ENCODE measurements around the gene DEDD2. TPM values are rescaled to one million over a fixed set of nuclear protein-coding genes. Genes with fewer than 3 reads are reported as not detected.

Gene DEDD2
- total and polyA plus RNA-seq, 10 of the 15 experiments (the other 5 are each of a cell fraction or from before 2014, with no cell fraction given): 2.5 to 24.7 (median 17.6) TPM

- Histone ChIP-seq H3K36me3 (ENCODE audit: control insufficient read depth in 2 of 2, insufficient read depth in 2 of 2, low read length in 1 of 2) (peaks cover 17 to 28% of the 10 kb centered on the region in 2 experiments), H3K27me3 (replicated peaks in 1 of 2; ENCODE audit: control insufficient read depth in 2 of 2, insufficient read depth in 2 of 2, low read length in 1 of 2) (no peaks in the 10 kb centered on the region), H3K9me3 (replicated peaks; ENCODE audit: control insufficient read depth, insufficient read depth, low read length) (no peaks in the 10 kb centered on the region), H3K4me1 (ENCODE audit: control insufficient read depth, insufficient read depth, low read length) (0 out of 2 replicates have a peak, but pooled peaks cover 3% of the 10 kb centered on the region), H4K20me1 (ENCODE audit: control insufficient read depth, insufficient read depth) (no peaks in the 10 kb centered on the region; the same call in none of the 2 replicates), H3K79me2 (ENCODE audit: control insufficient read depth, insufficient read depth, low read length) (peaks cover 26% of the 10 kb centered on the region), H3K9ac (ENCODE audit: control insufficient read depth, insufficient read depth, low read length) (no peak overlapping the region), H2AFZ (ENCODE audit: control insufficient read depth, low read depth, low read length) (no peak overlapping the region), H3K4me3 (no peak overlapping the region), H3K27ac (ENCODE audit: control insufficient read depth, insufficient read depth) (no peak overlapping the region), H3K4me2 (ENCODE audit: control insufficient read depth, insufficient read depth) (no peak overlapping the region)
- DNase-seq (ENCODE audit: low read depth, low spot score) (no peak), FAIRE-seq (no peak), ATAC-seq (no peak)
- POLR2A ChIA-PET: interaction anchor here (0.5 kb wide), 1 partner anchor 12 kb away, joined by 4 read pairs; no protein-coding TSS in a partner anchor
- in situ Hi-C loops (cut with MboI) (no loop called here), intact Hi-C loops (cut with micrococcal nuclease; ENCODE audit: unreplicated experiment) (no loop called here)
- no peak for TF ChIP-seq TBL1XR1 (IDR thresholded peaks at IDR 0.05; ENCODE audit: low read depth, low read length)
- TF ChIP-seq, protein P1, sequence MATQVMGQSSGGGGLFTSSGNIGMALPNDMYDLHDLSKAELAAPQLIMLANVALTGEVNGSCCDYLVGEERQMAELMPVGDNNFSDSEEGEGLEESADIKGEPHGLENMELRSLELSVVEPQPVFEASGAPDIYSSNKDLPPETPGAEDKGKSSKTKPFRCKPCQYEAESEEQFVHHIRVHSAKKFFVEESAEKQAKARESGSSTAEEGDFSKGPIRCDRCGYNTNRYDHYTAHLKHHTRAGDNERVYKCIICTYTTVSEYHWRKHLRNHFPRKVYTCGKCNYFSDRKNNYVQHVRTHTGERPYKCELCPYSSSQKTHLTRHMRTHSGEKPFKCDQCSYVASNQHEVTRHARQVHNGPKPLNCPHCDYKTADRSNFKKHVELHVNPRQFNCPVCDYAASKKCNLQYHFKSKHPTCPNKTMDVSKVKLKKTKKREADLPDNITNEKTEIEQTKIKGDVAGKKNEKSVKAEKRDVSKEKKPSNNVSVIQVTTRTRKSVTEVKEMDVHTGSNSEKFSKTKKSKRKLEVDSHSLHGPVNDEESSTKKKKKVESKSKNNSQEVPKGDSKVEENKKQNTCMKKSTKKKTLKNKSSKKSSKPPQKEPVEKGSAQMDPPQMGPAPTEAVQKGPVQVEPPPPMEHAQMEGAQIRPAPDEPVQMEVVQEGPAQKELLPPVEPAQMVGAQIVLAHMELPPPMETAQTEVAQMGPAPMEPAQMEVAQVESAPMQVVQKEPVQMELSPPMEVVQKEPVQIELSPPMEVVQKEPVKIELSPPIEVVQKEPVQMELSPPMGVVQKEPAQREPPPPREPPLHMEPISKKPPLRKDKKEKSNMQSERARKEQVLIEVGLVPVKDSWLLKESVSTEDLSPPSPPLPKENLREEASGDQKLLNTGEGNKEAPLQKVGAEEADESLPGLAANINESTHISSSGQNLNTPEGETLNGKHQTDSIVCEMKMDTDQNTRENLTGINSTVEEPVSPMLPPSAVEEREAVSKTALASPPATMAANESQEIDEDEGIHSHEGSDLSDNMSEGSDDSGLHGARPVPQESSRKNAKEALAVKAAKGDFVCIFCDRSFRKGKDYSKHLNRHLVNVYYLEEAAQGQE (IDR thresholded peaks at IDR 0.05; ENCODE audit: low read depth, low read length): no peak
- TF ChIP-seq CREM (IDR thresholded peaks at IDR 0.05; ENCODE audit: low read depth): no peak
- no peak for TF ChIP-seq NFXL1 (IDR thresholded peaks at IDR 0.05; ENCODE audit: borderline replicate concordance)
- TF ChIP-seq, protein P2, sequence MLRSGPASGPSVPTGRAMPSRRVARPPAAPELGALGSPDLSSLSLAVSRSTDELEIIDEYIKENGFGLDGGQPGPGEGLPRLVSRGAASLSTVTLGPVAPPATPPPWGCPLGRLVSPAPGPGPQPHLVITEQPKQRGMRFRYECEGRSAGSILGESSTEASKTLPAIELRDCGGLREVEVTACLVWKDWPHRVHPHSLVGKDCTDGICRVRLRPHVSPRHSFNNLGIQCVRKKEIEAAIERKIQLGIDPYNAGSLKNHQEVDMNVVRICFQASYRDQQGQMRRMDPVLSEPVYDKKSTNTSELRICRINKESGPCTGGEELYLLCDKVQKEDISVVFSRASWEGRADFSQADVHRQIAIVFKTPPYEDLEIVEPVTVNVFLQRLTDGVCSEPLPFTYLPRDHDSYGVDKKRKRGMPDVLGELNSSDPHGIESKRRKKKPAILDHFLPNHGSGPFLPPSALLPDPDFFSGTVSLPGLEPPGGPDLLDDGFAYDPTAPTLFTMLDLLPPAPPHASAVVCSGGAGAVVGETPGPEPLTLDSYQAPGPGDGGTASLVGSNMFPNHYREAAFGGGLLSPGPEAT (IDR thresholded peaks at IDR 0.05; ENCODE audit: low read depth): no peak
- no peak for TF ChIP-seq BMI1 (IDR thresholded peaks at IDR 0.05; ENCODE audit: borderline replicate concordance)
- TF ChIP-seq CBX3 (IDR thresholded peaks at IDR 0.05; ENCODE audit: borderline replicate concordance, low read depth): no peak
- no peak for TF ChIP-seq RAD51 (IDR thresholded peaks at IDR 0.05)
- SMC1A ChIA-PET (ENCODE audit: uncharacterized antibody, unreplicated experiment): no interaction called here
- WGBS (ENCODE audit: insufficient coverage, insufficient replicate concordance, low lambda C conversion rate, missing lambda C conversion rate): 96% methylated on average over 28 of the region's 37 CpGs
- CTCF ChIA-PET: no interaction called here
- RAD21 ChIA-PET (ENCODE audit: unreplicated experiment): no interaction called here
- BruUV-seq (replicated peaks): no TSS peak
Measured at GRCh38 chr19:42224940-42225717, 7.7 kb upstream of the DEDD2 start.

All from GM12878 (cell line).